Measurements from ENCODE around the gene SLC17A5.

DNA sequence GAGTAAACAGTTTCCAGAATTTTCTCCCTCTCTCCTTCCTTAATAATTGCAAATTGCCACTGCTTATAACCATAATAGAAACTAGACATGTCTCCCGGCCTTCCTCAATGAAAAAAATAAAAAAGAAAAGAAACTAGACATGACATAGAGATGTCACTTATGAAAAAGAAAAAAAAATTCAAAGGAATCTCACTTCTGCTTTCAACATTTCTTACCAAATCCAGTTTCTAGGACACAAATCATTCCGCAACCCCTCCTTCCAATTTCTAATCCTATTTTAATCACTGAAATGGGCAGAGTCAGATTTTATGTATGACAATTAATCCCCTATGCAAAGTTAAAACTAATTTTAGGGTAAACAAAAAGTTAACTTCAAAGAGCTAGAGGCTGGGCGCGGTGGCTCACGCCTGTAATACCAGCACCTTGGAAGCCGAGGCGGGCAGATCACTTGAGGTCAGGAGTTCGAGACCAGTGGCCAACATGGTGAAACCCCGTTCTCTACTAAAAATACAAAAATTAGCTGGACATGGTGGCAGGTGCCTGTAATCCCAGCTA, 92.9 kb downstream of the SLC17A5 start:
- TF ChIP-seq, protein P1, sequence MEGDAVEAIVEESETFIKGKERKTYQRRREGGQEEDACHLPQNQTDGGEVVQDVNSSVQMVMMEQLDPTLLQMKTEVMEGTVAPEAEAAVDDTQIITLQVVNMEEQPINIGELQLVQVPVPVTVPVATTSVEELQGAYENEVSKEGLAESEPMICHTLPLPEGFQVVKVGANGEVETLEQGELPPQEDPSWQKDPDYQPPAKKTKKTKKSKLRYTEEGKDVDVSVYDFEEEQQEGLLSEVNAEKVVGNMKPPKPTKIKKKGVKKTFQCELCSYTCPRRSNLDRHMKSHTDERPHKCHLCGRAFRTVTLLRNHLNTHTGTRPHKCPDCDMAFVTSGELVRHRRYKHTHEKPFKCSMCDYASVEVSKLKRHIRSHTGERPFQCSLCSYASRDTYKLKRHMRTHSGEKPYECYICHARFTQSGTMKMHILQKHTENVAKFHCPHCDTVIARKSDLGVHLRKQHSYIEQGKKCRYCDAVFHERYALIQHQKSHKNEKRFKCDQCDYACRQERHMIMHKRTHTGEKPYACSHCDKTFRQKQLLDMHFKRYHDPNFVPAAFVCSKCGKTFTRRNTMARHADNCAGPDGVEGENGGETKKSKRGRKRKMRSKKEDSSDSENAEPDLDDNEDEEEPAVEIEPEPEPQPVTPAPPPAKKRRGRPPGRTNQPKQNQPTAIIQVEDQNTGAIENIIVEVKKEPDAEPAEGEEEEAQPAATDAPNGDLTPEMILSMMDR (IDR thresholded peaks at IDR 0.05): no peak
- no peak for TF ChIP-seq EZH2 (IDR thresholded peaks at IDR 0.05; ENCODE audit: borderline replicate concordance, insufficient read depth, low read depth, low read length, poor library complexity, severe bottlenecking)
